CD1c-positive myeloid dendritic cell (primary cell): ENCODE measurements around the gene ARFGAP3.

Experiments
- DNase-seq: peaks from one replicate; pipeline ENCODE4 v3.0.0-alpha.2; 2016; ENCODE audit errors: extremely low spot score

The ARFGAP3 gene

GRCh38 chr22:42863349-42863961 is 6.4 kb upstream of the ARFGAP3 start:
- DNase-seq: peak; percentile 79

DNA sequence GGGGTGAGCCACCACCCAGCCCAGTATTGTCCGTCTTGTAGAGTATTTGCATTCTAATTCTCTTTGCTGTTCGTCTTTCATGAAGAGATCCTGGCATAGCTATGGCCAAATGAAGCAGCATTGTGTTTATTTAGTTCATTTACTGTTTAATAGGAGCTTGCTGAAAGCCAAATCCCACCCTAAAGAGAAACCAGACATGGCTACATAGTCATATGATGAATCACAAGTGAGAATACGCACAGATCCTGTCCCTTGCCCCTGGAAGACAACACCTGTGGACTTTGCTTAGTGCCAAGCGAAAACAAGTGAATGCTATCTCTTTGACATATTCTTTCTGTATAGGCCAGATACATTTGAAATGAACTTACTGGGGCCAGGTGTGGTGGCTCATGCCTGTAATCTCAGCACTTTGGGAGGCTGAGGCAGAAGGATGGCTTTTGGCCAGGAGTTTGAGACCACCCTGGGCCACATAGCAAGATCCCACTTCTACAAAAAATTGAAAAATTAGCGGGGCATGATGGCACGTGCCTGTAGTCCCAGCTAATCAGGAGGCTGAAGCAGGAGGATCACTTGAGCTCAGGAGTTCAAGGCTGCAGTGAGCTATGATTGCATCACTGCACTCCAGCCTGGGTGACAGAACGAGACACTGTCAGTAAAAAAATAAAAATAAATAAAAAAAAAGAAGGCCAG is 5.1 kb upstream of the ARFGAP3 start:
- no peak for DNase-seq

DNA sequence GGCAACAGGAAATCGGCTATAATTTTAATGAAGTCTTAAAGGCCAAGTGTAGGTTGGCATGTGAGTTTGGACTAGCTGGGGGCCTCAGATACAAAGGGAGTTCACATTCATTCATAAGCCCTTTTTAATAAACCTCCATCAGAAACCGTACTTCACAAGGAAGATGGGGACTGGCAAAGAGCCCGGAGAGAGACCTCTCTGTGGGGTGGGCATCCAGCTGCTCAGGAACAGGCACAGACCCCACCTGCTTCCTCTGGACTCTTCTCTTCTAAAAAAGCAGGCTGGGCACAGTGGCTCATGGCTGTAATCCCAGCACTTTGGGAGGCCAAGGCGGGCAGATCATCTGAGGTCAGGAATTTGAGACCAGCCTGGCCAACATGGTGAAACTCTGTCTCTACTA is 3.9 kb upstream of the ARFGAP3 start:
- DNase-seq: no peak

GRCh38 chr22:42857845-42858481 is 890 bp upstream of the ARFGAP3 start:
- no peak for DNase-seq

DNA sequence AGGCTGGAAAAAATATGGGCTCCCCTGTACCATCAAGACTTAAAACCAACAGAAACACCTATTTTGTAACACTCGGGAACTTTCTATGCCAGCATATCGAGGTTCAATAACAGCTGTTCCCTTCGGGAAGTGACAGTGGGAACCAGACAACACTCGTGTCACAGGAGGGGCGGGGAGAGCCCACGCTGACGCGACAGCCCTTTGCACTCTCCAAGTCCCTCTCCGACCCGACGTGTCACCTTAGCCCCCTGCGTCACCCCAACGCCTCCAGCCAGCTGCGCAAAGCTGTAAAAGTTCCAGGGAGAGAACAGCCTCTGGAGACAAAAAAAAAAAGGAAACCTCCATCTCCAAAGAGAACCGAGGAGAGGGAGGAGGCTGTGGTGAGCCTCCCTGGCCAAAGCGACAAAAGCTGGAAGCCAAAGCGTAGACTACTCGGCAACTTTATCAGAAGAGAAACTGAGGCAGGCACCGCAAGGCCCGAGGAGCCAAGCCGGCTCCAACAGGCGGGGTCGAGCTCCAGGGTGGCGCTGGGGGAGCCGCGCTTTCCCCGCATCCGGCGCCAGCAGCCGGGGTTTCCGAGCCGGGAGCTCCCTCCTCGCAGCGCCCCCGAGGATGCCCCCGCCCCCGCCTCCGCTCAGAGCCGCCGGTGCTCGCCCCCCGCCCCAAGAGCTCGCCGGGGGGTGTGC is 751 bp downstream of the ARFGAP3 start:
- peak; percentile 92 for DNase-seq

DNA sequence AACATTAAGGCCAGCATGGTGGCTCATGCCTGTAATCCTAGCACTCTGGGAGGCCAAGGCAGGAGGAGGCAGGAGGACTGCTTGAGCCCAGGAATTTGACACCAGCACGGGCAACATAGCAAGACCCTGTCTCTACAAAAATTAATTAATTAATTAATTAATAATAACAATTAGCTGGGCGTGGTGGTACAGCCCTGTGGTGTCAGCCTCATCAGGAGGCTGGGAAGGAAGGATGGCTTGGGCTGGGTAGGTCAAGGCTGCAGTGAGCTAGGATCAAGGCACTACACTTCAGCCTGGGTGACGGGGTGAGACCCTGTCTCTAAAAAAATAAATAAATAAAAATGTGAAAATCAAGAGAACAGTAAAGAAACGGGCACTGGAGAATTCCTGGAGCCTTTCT is 1.4 kb downstream of the ARFGAP3 start:
- no peak for DNase-seq

DNA sequence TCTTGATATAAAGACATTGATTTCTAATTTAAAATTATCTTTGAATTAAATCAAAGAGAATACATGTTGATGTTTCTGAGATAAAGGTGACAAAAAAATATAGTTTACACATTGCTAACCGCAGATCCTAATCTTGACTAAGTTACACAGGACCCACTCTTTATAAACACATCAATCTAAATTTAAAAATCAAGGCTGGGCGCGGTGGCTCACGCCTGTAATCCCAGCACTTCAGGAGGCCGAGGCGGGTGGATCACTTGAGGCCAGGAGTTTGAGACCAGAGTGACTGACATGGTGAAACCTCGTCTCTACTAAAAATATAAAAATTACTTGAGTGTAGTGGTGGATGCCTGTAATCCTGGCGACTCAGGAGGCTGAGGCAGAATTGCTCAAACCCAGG is 1.9 kb downstream of the ARFGAP3 start:
- DNase-seq: no peak

DNA sequence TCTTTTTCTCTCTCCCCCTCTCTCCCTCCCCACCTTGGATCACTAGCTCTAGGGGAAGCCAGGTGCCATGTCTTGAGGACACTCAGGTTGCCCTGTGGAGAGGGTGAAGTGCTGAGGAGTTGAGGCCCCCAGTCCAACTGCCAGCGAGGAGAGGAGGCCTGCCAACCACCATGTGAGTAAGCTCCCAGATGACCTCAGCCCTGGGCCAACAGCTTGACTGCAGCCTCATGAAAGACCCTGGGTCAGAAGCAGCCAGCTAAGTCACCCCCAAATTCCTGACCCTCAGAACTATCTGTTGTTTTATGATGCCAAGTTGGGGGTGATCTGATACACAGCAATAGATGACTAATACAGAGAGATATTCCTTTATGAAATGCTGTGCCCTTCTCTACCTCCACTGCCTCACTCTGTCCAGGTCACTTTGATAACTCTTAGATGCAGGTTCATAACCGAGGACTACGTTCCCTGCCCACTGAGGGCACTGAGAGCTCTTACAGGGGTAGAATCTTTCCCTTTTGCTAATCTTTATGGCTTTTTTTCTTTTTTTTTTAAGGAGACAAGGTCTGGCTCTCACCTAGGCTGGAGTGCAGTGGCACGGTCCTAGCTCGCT is 8.0 kb downstream of the ARFGAP3 start:
- no peak for DNase-seq

GRCh38 chr22:42847110-42847509 is 10.0 kb downstream of the ARFGAP3 start:
- no peak for DNase-seq

DNA sequence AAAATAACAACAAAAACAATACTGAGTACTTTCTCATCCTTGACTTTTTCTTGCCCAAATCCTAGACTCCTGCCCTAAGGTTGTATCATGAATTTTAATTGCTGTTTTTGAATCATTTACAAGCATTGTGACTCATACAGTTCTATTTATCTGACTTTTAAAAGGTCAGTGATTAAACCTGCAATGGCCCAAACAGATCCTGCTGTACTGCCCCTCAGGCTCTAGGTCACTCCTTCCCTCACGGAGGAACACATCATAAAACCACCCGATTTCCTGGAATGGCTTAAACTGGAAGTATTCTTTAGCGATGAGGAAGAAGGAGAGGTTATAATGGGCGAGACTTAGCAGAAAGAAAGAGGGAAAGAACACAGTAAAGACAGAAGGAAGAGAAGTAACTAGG is 12.3 kb downstream of the ARFGAP3 start:
- no peak for DNase-seq

DNA sequence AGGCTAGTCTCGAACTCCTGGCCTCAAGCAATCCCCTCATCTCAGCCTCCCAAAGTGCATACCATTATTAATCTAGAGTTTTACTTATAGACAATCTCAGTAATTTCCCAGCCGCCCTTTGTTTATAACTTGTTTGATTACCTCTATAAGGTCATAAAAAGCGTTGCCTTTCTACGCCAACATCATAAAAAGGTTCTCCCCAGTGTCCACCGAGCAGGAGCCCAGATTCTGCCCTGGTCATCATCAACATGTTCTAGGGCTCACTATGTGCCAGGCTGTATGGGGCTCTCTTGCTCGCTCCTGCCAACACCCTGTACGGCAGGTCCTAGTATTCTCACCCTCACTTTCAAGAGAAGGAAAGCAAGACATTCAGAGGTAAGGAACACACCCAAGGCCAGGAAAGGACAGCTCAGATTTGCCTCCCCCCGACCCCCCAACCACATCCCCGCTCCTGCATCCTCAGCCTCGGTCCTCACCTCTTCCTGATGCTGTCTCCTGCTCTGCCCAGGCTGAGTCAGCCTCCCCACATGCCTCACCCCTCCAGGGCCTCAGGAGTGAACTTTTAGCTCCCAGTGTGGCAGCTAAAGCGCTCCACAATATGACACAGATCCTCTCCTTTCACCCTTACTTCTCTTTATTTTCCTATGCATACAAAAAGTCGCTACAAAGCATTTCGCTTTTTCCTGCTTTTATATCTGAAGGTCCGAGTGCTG is 14.3 kb downstream of the ARFGAP3 start:
- DNase-seq: no peak

- no peak for DNase-seq
Measured at GRCh38 chr22:42841444-42841843, 15.6 kb downstream of the ARFGAP3 start.

DNA sequence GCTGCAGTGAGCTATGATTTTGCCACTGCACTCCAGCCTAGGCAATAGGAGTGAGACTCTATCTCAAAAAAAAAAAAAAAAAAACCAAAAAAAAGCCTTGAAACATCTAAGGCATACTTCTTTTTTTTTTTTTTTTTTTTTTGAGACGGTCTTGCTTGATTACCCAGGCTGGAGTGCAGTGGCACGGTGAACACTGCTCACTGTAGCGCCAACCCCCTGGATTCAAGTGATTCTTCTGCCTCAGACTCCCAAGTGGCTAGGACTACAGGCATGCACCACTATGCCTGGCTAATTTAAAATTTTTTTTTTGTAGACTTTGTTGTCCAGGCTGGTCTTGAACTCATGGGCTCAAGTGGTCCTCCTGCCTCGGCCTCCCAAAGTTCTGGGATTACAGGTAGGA is 19.5 kb downstream of the ARFGAP3 start:
- no peak for DNase-seq

GRCh38 chr22:42836026-42836425 is 21.0 kb downstream of the ARFGAP3 start:
- no peak for DNase-seq

DNA sequence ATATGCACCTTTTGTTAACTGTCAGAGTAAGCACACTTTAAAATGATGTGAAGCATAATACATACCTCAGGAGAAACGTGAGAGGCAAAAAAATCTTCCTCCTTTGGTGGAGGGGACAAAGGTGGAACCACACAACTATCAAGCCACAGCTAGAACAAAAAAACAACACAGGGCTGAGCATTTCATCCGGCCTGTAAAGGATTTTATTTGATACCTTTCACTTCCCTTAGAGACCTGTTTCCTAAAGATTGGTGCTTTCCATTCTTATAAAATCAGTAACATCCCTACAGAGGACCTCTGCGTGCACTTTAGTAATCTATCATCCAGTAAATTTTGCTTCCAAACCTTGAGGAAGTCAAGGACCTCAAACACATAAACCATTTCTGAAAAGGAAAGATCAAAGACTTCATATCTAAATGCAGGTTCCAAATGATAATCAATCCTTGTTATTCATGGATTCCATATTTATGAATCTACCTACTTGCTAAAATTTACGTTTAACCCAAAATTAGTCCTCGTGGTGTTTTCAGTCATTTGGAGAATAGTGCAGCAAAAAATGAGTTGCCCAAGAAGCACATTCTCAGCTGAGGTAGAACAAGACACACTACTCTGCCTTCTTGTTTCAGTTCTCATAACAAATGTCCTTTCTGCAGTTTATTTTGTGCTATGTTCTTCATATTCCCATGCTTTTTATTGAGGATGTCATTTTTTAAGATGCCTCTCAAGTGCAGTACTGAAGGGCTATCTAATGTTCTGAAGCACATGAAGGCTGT is 22.7 kb downstream of the ARFGAP3 start:
- DNase-seq: no peak

DNA sequence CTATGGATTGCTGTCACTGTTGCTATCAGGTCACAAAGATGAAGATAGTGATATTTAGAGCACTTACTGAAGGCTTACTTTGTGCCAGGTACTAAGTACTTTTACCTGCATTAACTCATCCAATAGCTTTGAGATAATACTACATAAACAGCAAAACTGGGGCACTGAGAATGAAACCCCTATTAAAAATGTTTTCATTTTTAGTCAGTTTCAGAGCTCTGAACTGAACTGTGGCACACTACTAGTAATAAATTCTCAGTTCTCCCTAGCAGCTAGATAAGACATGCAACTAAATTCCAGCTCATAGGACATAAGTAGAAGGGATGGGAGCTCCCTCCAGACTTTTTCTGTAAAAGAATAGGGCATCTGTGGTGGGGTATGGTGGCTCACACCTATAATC is 24.0 kb downstream of the ARFGAP3 start:
- no peak for DNase-seq

DNA sequence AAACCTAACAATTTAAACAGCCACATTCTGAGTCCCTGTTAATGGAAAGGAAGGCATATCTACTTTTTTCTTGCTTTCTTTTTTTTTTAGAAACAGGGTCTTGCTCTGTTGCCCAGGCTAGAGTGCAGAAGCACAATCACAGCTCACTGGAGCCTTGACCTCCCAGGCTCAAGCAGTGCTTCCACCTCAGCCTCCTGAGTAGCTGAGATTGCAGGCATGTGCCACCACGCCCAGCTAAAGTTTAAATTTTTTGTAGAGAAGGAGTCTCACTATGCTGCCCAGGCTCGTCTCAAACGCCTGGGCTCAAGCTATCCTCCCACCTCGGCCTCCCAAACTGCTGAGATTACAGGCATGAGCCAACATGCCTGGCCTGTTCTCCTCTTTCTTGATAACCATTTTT is 25.4 kb downstream of the ARFGAP3 start:
- DNase-seq: no peak

GRCh38 chr22:42830161-42830560 is 26.9 kb downstream of the ARFGAP3 start:
- no peak for DNase-seq

DNA sequence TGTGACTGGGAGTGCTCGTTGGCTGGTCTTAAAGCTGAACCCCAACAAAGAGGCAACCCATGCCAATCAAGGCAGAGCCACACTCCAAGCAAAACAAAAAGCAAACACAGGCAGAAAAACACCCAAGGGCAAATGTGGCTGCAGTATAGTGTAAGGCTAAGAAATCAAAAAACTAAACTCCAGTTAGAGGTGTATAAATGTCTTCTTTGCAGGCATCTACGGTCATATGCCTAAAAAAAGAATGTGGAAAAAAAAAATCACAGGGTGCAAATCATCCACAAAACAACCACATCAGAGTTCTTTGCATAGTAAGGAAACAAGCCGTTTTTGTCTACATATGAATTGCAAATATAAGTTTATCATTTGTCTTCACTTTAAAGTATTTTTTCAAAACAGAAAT is 27.8 kb downstream of the ARFGAP3 start:
- no peak for DNase-seq

DNA sequence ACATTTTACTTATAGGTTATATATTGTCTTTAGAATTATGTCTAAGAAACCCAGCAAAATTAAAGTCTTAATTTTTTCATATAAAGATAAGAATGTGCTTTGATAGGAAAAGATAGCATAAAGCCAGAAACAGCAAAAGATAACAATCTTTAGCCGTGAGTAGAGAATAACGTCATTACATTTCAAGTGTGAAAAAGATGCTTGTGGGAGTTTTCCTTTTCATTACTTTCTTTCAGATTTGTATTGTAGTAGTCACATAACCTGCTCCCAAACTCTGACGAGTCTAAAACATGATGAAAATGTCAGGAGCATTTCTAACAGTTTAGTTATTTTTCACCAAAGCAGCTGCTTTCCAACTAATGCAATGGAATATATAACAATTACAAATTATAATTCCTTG is 31.3 kb downstream of the ARFGAP3 start:
- no peak for DNase-seq

- no peak for DNase-seq
Measured at GRCh38 chr22:42821386-42821785, 35.7 kb downstream of the ARFGAP3 start.
